H9 (cell line): ENCODE data around the gene ZSCAN5C. TPM values are rescaled to one million over a fixed set of nuclear protein-coding genes. Genes with fewer than 3 reads are reported as not detected.

ENCODE experiments used
- DNase-seq: peaks from one replicate; pipeline ENCODE4 v3.0.0-alpha.2; 2017
- H2AFZ ChIP-seq: one replicate; pipeline ENCODE4 v1.6.1; 2013; ENCODE audit warnings: mild to moderate bottlenecking, low read length, control low read depth, moderate library complexity
- H2AK5ac ChIP-seq: 2 replicates; pipeline ENCODE4 v1.6.1; 2013; ENCODE audit warnings: low read length, control low read depth, mixed read lengths; ENCODE audit not compliant: insufficient read length
- H2BK120ac ChIP-seq: one replicate; pipeline ENCODE4 v1.6.1; 2013; ENCODE audit warnings: low read depth, mild to moderate bottlenecking, low read length, control low read depth, inconsistent platforms; ENCODE audit not compliant: poor library complexity, severe bottlenecking
- H2BK12ac ChIP-seq: 2 replicates; pipeline ENCODE4 v1.6.1; 2013; ENCODE audit warnings: low read length, control low read depth, mixed read lengths, low read depth; ENCODE audit not compliant: insufficient read length
- H2BK15ac ChIP-seq: 2 replicates; pipeline ENCODE4 v1.6.1; 2013; ENCODE audit warnings: low read depth, low read length, control low read depth
- H2BK20ac ChIP-seq: one replicate; pipeline ENCODE4 v1.6.1; 2013; ENCODE audit warnings: low read depth, mild to moderate bottlenecking, low read length, control low read depth, inconsistent platforms; ENCODE audit not compliant: poor library complexity, severe bottlenecking
- H2BK5ac ChIP-seq: 2 replicates; pipeline ENCODE4 v1.6.1; 2013; ENCODE audit warnings: low read length, control low read depth, mixed read lengths; ENCODE audit not compliant: insufficient read length
- H3K14ac ChIP-seq: 2 replicates; pipeline ENCODE4 v1.6.1; 2013; ENCODE audit warnings: low read length, control low read depth; ENCODE audit not compliant: insufficient read depth
- H3K18ac ChIP-seq: 2 replicates; pipeline ENCODE4 v1.6.1; 2013; ENCODE audit warnings: low read depth, mild to moderate bottlenecking, mixed read lengths, low read length, control low read depth; ENCODE audit not compliant: insufficient read length
- H3K23ac ChIP-seq: 2 replicates; pipeline ENCODE4 v1.6.1; 2013; ENCODE audit warnings: low read length, control low read depth, mixed read lengths, low read depth; ENCODE audit not compliant: insufficient read length
- H3K23me2 ChIP-seq: 2 replicates; pipeline ENCODE4 v1.6.1; 2013; ENCODE audit warnings: low read depth, mild to moderate bottlenecking, mixed read lengths, low read length, control low read depth; ENCODE audit not compliant: insufficient read length, poor library complexity, severe bottlenecking
- H3K27ac ChIP-seq: 2 replicates; pipeline ENCODE4 v1.5.1; 2013; ENCODE audit warnings: low read length, control low read depth, mixed read lengths, low read depth; ENCODE audit not compliant: insufficient read length
- H3K27me3 ChIP-seq: 2 replicates; pipeline ENCODE4 v1.6.1; 2013; ENCODE audit warnings: low read length, control low read depth, inconsistent platforms; ENCODE audit not compliant: insufficient read depth
- H3K4ac ChIP-seq: 2 replicates; pipeline ENCODE4 v1.6.1; 2013; ENCODE audit warnings: low read depth, mild to moderate bottlenecking, control low read depth, inconsistent platforms, low read length, moderate library complexity
- H3K4me1 ChIP-seq: 2 replicates; pipeline ENCODE4 v1.6.1; 2013; ENCODE audit warnings: low read length, control low read depth, inconsistent platforms; ENCODE audit not compliant: insufficient read depth
- H3K4me2 ChIP-seq: 2 replicates; pipeline ENCODE4 v1.6.1; 2013; ENCODE audit warnings: low read length, control low read depth, mixed read lengths; ENCODE audit not compliant: insufficient read length, insufficient read depth
- H3K56ac ChIP-seq: 2 replicates; pipeline ENCODE4 v1.6.1; 2013; ENCODE audit warnings: low read depth, mild to moderate bottlenecking, mixed read lengths, low read length, control low read depth; ENCODE audit not compliant: insufficient read length
- H3K79me1 ChIP-seq: 2 replicates; pipeline ENCODE4 v1.6.1; 2013; ENCODE audit warnings: low read depth, mild to moderate bottlenecking, moderate library complexity, low read length, control low read depth, inconsistent platforms; ENCODE audit not compliant: insufficient read depth, poor library complexity, severe bottlenecking
- H3K79me2 ChIP-seq: 2 replicates; pipeline ENCODE4 v1.6.1; 2013; ENCODE audit warnings: low read length, control low read depth, inconsistent platforms; ENCODE audit not compliant: insufficient read depth
- H3K9ac ChIP-seq: 2 replicates; pipeline ENCODE4 v1.6.1; 2013; ENCODE audit warnings: low read length, control low read depth, mixed read lengths; ENCODE audit not compliant: insufficient read length; ENCODE audit errors: extremely low read depth
- H3K9me3 ChIP-seq: one replicate; pipeline ENCODE4 v1.6.1; 2013; ENCODE audit warnings: low read depth, low read length, inconsistent platforms; ENCODE audit not compliant: control insufficient read depth
- H3T11ph ChIP-seq: one replicate; pipeline ENCODE4 v1.6.1; 2013; ENCODE audit warnings: mild to moderate bottlenecking, low read length, control low read depth, inconsistent platforms
- H4K20me1 ChIP-seq: one replicate; pipeline ENCODE4 v1.6.1; 2013; ENCODE audit not compliant: control insufficient read depth, insufficient read length, insufficient read depth
- H4K5ac ChIP-seq: 2 replicates; pipeline ENCODE4 v1.6.1; 2013; ENCODE audit warnings: low read depth, mild to moderate bottlenecking, mixed read lengths, low read length, control low read depth; ENCODE audit not compliant: insufficient read length
- H4K8ac ChIP-seq: replicated peaks from 2 replicates; pipeline ENCODE4 v1.6.1; 2013; ENCODE audit warnings: low read length, control low read depth, mixed read lengths, low read depth; ENCODE audit not compliant: insufficient read length
- H4K91ac ChIP-seq: 2 replicates; pipeline ENCODE4 v1.6.1; 2013; ENCODE audit warnings: low read depth, mild to moderate bottlenecking, moderate library complexity, mixed read lengths, low read length, control low read depth; ENCODE audit not compliant: insufficient read length
- H3K27ac Mint-ChIP-seq, 3 experiments: 2 replicates in 2 of 3; 3 replicates in 1 of 3; pipeline ENCODE4 v1.8.0; 2020 to 2021; ENCODE audit warnings: mixed read lengths in 3 of 3, mild to moderate bottlenecking in 1 of 3, moderate library complexity in 1 of 3
- H3K27me3 Mint-ChIP-seq: 2 replicates; pipeline ENCODE4 v1.8.0; 2021; ENCODE audit warnings: low read depth, mild to moderate bottlenecking, moderate library complexity, mixed read lengths
- H3K36me3 Mint-ChIP-seq, 3 experiments: 2 replicates in 2 of 3; 3 replicates in 1 of 3; pipeline ENCODE4 v1.8.0; 2020 to 2021; ENCODE audit warnings: low read depth in 3 of 3, mixed read lengths in 3 of 3; ENCODE audit not compliant: insufficient read depth in 1 of 3
- H3K4me1 Mint-ChIP-seq, 2 experiments: 2 replicates each; pipeline ENCODE4 v1.8.0; 2020; ENCODE audit warnings: mixed read lengths in 2 of 2
- H3K4me3 Mint-ChIP-seq, 2 experiments: 2 replicates in 1 of 2; 3 replicates in 1 of 2; pipeline ENCODE4 v1.8.0; 2020 to 2021; ENCODE audit warnings: mild to moderate bottlenecking in 2 of 2, mixed read lengths in 2 of 2, moderate library complexity in 1 of 2
- H3K9me3 Mint-ChIP-seq, 2 experiments: 2 replicates in 1 of 2; 3 replicates in 1 of 2; pipeline ENCODE4 v1.8.0; 2020; ENCODE audit warnings: mild to moderate bottlenecking in 2 of 2, mixed read lengths in 2 of 2, moderate library complexity in 1 of 2
- WGBS: extraction: QIAGEN DNeasy Blood & Tissue Kit; methylation state at CpG from one replicate; pipeline ENCODE4 v1.1.7; 2013; ENCODE audit warnings: missing lambda C conversion rate, low lambda C conversion rate, mixed read lengths; ENCODE audit not compliant: insufficient read length; ENCODE audit errors: extremely low coverage; 5-methylcytosine and 5-hydroxymethylcytosine counted together
- total RNA-seq: library from RNA; stranded (reverse); gene quantifications from 2 replicates; pipeline ENCODE4 v1.2.1, GENCODE V29; 2021
- TF ChIP-seq, protein P1 (sequence below): fragments of 200-600 bp; sonication (generic); conservative IDR thresholded peaks from 3 replicates; pipeline ENCODE4 v1.8.0; 2021; ENCODE audit warnings: antibody characterized with exemption, mild to moderate bottlenecking

ZSCAN5C gene
- total RNA-seq, 1 experiment from 2014 or later = not detected

DNA sequence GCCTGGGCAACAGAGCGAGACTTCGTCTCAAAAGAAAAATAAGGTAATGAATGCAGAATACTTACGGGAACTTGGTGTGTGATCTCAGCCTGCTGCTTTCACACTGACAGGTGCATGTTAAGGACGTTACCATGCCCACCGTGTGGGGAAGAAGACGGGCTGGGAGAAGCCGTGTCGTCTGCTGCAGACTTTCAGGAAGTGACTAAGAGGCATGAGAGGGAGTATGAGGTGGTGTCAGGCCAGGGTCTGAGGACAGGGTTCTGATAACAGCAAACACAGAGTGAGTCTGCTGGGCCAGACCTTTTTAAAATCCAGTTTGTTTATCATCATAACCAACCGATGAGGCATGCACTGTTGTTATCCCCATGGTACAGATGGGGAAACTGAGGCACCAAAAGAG, 39.8 kb upstream of the ZSCAN5C start:
- Histone ChIP-seq H3K27ac (no peak overlapping the region), H2AFZ (no peak overlapping the region), H2BK15ac (no peak overlapping the region), H2AK5ac (no peak overlapping the region), H3K9ac (no peak overlapping the region), H3K23me2 (no peaks in the 10 kb centered on the region), H3K9me3 (no peaks in the 10 kb centered on the region), H2BK5ac (no peak overlapping the region), H3T11ph (no peak overlapping the region), H4K91ac (no peak overlapping the region), H3K23ac (no peak overlapping the region), H3K4me1 (no peaks in the 10 kb centered on the region), H3K56ac (no peak overlapping the region), H3K4me2 (no peak overlapping the region), H2BK20ac (no peak overlapping the region), H3K79me1 (no peaks in the 10 kb centered on the region), H2BK120ac (no peak overlapping the region), H3K14ac (no peak overlapping the region), H4K5ac (no peak overlapping the region), H3K27me3 (no peaks in the 10 kb centered on the region), H2BK12ac (no peak overlapping the region), H3K18ac (no peak overlapping the region), H3K79me2 (no peaks in the 10 kb centered on the region), H4K8ac (no peak overlapping the region), H4K20me1 (no peaks in the 10 kb centered on the region), H3K4ac (no peak overlapping the region)
- Mint-ChIP-seq H3K36me3 (peaks cover 7 to 12% (median 9%) of the 10 kb centered on the region in 3 experiments), H3K9me3 (no peaks in the 10 kb centered on the region; a peak in 1 of 5 replicates), H3K27me3 (no peaks in the 10 kb centered on the region; the same call in 1 of the 2 replicates), H3K4me3 (no peak overlapping the region), H3K27ac (no peak overlapping the region), H3K4me1 (no peaks in the 10 kb centered on the region)
- DNase-seq = no peak
- WGBS = no CpG with 5 or more reads among the region's 9 CpGs
- TF ChIP-seq, protein P1, sequence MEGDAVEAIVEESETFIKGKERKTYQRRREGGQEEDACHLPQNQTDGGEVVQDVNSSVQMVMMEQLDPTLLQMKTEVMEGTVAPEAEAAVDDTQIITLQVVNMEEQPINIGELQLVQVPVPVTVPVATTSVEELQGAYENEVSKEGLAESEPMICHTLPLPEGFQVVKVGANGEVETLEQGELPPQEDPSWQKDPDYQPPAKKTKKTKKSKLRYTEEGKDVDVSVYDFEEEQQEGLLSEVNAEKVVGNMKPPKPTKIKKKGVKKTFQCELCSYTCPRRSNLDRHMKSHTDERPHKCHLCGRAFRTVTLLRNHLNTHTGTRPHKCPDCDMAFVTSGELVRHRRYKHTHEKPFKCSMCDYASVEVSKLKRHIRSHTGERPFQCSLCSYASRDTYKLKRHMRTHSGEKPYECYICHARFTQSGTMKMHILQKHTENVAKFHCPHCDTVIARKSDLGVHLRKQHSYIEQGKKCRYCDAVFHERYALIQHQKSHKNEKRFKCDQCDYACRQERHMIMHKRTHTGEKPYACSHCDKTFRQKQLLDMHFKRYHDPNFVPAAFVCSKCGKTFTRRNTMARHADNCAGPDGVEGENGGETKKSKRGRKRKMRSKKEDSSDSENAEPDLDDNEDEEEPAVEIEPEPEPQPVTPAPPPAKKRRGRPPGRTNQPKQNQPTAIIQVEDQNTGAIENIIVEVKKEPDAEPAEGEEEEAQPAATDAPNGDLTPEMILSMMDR = no peak
